DND-41 (cell line): Measurements from ENCODE around the gene RAD18.

Source experiments
- ATAC-seq: fragments of 200-7000 bp; cut with Tn5 transposase; 3 replicates; pipeline ENCODE4 v1.9.1; 2021; ENCODE audit warnings: low read depth; ENCODE audit not compliant: insufficient read depth
- DNase-seq: peaks from one replicate; pipeline ENCODE4 v3.0.0-alpha.2; 2020
- H2AFZ ChIP-seq: 2 replicates; pipeline ENCODE4 v1.6.0; 2012; ENCODE audit warnings: low read depth, low read length
- H3K27ac ChIP-seq: 2 replicates; pipeline ENCODE4 v1.5.1; 2012; ENCODE audit warnings: low read length, inconsistent platforms
- H3K27me3 ChIP-seq: fragments of 200-600 bp; sonication (generic); 2 replicates; pipeline ENCODE4 v1.6.0; 2012; ENCODE audit warnings: low read length, mild to moderate bottlenecking, inconsistent platforms; ENCODE audit not compliant: insufficient read depth, poor library complexity
- H3K36me3 ChIP-seq: 2 replicates; pipeline ENCODE4 v1.5.1; 2012; ENCODE audit warnings: low read length, inconsistent platforms; ENCODE audit not compliant: insufficient read depth
- H3K4me1 ChIP-seq: 2 replicates; pipeline ENCODE4 v1.5.1; 2012; ENCODE audit warnings: mild to moderate bottlenecking, low read length; ENCODE audit not compliant: insufficient read depth
- H3K4me2 ChIP-seq: 2 replicates; pipeline ENCODE4 v1.6.0; 2012; ENCODE audit warnings: mild to moderate bottlenecking, moderate library complexity, low read length, inconsistent platforms; ENCODE audit not compliant: insufficient read depth
- H3K4me3 ChIP-seq, 2 experiments: fragments of 200-600 bp in 1 of 2; shearing (Covaris generic) in 1 of 2; 2 replicates each; pipeline ENCODE4 v1.5.1; 2012 to 2016; ENCODE audit warnings: inconsistent platforms in 2 of 2, low read length in 2 of 2, mild to moderate bottlenecking in 2 of 2, low read depth in 1 of 2, moderate library complexity in 1 of 2
- H3K79me2 ChIP-seq: 2 replicates; pipeline ENCODE4 v1.6.0; 2012; ENCODE audit warnings: low read length, inconsistent platforms; ENCODE audit not compliant: insufficient read depth
- H3K9ac ChIP-seq: 2 replicates; pipeline ENCODE4 v1.6.0; 2012; ENCODE audit warnings: low read depth, mild to moderate bottlenecking, inconsistent platforms, low read length, moderate library complexity
- H3K9me3 ChIP-seq: 2 replicates; pipeline ENCODE4 v1.5.1; 2012; ENCODE audit warnings: low read length, moderate library complexity, mild to moderate bottlenecking, inconsistent platforms; ENCODE audit not compliant: insufficient read depth, severe bottlenecking
- H4K20me1 ChIP-seq: 2 replicates; pipeline ENCODE4 v1.6.0; 2012; ENCODE audit warnings: low read length; ENCODE audit not compliant: insufficient read depth
- EZH2 ChIP-seq: IDR thresholded peaks from 3 replicates; pipeline ENCODE4 v1.6.1; 2012; ENCODE audit warnings: borderline replicate concordance, low read depth, mild to moderate bottlenecking, moderate library complexity, low read length, inconsistent platforms; ENCODE audit not compliant: severe bottlenecking
- TF ChIP-seq, protein P1 (sequence below): IDR thresholded peaks from 2 replicates; pipeline ENCODE4 v1.5.1; 2012; ENCODE audit warnings: borderline replicate concordance, low read length, moderate library complexity, mild to moderate bottlenecking; ENCODE audit not compliant: poor library complexity, severe bottlenecking; ENCODE audit errors: extremely low read depth

RAD18 gene

DNA sequence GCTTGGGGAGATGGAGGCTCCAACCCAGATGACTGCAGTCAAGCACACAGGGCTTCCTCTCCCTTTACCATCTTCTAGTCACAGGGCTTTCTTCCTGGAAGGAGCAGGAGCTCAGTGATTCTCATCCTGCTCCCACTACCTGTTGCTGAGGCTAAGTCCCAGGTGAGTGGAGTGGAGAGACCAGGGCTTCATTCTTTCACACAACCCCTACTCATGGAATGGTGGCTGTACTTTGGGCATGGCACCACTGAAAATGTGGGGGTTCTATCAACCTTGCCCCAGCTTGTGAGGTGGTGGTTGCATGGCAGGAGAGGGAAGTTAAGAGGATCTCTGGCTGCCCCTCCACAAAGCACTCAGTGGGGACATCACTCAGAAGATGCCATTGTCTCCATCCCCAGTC lies 36.8 kb upstream of the RAD18 start:
- Histone ChIP-seq H4K20me1 (0 out of 2 replicates have a peak, but pooled peaks cover 3% of the 10 kb centered on the region), H3K4me1 (no peaks in the 10 kb centered on the region), H3K4me2 (no peak overlapping the region), H3K79me2 (no peaks in the 10 kb centered on the region), H3K9ac (no peak overlapping the region), H3K27me3 (peaks cover 16% of the 10 kb centered on the region), H2AFZ (no peak overlapping the region), H3K36me3 (no peaks in the 10 kb centered on the region), H3K4me3 (no peak overlapping the region), H3K9me3 (no peaks in the 10 kb centered on the region), H3K27ac (no peak overlapping the region)
- ATAC-seq (no peak), DNase-seq (no peak)
- TF ChIP-seq EZH2, result no peak
- TF ChIP-seq, protein P1, sequence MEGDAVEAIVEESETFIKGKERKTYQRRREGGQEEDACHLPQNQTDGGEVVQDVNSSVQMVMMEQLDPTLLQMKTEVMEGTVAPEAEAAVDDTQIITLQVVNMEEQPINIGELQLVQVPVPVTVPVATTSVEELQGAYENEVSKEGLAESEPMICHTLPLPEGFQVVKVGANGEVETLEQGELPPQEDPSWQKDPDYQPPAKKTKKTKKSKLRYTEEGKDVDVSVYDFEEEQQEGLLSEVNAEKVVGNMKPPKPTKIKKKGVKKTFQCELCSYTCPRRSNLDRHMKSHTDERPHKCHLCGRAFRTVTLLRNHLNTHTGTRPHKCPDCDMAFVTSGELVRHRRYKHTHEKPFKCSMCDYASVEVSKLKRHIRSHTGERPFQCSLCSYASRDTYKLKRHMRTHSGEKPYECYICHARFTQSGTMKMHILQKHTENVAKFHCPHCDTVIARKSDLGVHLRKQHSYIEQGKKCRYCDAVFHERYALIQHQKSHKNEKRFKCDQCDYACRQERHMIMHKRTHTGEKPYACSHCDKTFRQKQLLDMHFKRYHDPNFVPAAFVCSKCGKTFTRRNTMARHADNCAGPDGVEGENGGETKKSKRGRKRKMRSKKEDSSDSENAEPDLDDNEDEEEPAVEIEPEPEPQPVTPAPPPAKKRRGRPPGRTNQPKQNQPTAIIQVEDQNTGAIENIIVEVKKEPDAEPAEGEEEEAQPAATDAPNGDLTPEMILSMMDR, result no peak

DNA sequence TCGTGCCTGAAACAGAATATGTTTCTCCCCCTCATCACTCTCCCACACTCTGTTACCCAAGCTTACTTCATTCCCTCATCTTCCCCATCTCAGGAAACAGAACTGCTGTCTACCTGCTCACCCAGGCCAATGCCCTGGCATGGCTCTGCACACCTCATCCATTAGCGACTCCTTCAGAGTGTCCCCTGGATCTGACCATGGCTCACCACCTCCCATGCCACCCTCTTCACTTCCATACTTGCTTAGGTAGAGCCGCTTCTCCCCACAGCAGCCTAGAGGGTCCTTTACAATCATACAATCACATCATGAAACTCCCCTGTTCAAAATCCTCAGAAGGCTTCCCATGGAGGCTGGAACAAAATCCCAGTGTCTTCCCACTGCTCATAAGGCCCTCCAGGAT lies 33.9 kb upstream of the RAD18 start:
- Histone ChIP-seq H3K36me3 (no peaks in the 10 kb centered on the region), H2AFZ (no peak overlapping the region), H4K20me1 (0 out of 2 replicates have a peak, but pooled peaks cover 3% of the 10 kb centered on the region), H3K27ac (no peak overlapping the region), H3K27me3 (peaks cover 16% of the 10 kb centered on the region), H3K79me2 (no peaks in the 10 kb centered on the region), H3K9me3 (no peaks in the 10 kb centered on the region), H3K4me1 (no peaks in the 10 kb centered on the region), H3K4me2 (no peak overlapping the region), H3K9ac (no peak overlapping the region), H3K4me3 (no peak overlapping the region)
- DNase-seq (no peak), ATAC-seq (no peak)
- no peak for TF ChIP-seq EZH2
- TF ChIP-seq, protein P1, result no peak

DNA sequence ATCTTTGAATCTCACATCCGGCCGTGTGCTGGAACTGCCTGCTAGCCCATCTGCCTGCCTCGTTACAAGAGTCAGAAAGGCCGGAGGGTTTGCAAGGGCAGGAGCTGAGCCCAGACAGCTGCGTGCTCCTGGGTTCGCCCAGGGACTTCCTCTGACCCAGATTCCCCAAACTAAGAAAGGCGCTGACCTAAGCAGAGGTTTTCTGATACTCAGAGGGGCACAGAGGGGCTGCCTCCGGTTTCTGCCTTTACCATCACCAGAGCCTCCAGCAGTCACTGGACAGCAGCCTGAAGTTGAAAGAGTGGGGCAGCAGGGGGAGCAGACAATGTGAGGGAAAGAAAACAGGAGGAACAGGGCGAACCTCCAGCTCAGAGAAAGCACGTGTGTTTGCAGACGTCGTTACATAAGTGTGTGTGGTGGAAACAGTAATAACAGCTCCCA lies 33.4 kb upstream of the RAD18 start:
- Histone ChIP-seq H3K9ac (no peak overlapping the region), H3K27me3 (peaks cover 16% of the 10 kb centered on the region), H3K9me3 (no peaks in the 10 kb centered on the region), H3K27ac (no peak overlapping the region), H3K4me1 (no peaks in the 10 kb centered on the region), H2AFZ (no peak overlapping the region), H3K79me2 (no peaks in the 10 kb centered on the region), H3K4me3 (no peak overlapping the region), H3K36me3 (no peaks in the 10 kb centered on the region), H3K4me2 (no peak overlapping the region), H4K20me1 (0 out of 2 replicates have a peak, but pooled peaks cover 3% of the 10 kb centered on the region)
- ATAC-seq (no peak), DNase-seq (no peak)
- TF ChIP-seq, protein P1, result no peak
- TF ChIP-seq EZH2, result no peak

DNA sequence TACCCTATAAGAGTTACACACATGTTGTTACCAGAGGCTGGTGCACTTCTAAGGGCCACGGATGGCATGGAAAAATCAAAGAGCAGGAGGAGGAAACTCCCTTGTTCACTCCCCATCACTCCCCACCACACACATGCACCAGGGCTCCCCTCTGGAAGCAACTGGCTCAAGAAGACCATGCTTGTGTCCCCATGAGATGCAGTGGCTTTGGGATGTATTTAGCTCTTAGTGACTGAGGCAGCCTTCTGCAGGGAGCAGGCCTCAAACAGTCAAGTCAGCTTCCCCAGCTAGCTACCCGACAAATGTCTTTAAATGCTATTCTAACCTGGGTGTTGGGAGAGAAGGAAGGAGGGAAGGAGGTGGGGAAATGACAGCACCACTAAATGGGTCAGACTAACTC lies 32.9 kb upstream of the RAD18 start:
- H3K9ac ChIP-seq, result no peak overlapping the region
- no peak for ATAC-seq
- no peak overlapping the region for H2AFZ ChIP-seq
- peaks cover 16% of the 10 kb centered on the region for H3K27me3 ChIP-seq
- no peaks in the 10 kb centered on the region for H3K9me3 ChIP-seq
- H4K20me1 ChIP-seq, result 0 out of 2 replicates have a peak, but pooled peaks cover 3% of the 10 kb centered on the region
- no peak overlapping the region for H3K4me3 ChIP-seq
- H3K4me2 ChIP-seq, result no peak overlapping the region
- H3K36me3 ChIP-seq, result no peaks in the 10 kb centered on the region
- no peaks in the 10 kb centered on the region for H3K4me1 ChIP-seq
- TF ChIP-seq, protein P1, result no peak
- no peaks in the 10 kb centered on the region for H3K79me2 ChIP-seq
- DNase-seq, result no peak
- no peak overlapping the region for H3K27ac ChIP-seq
